CD1c-positive myeloid dendritic cell (primary cell): ENCODE measurements around the gene SPTY2D1.
"Not testable (repeated sequence)": the region's sequence is repeated elsewhere in the genome, so short reads cannot be mapped to it uniquely, and the experiment has no call there.

Source experiments
- DNase-seq: peaks from one replicate; pipeline ENCODE4 v3.0.0-alpha.2; 2016; ENCODE audit errors: extremely low spot score

Gene SPTY2D1, protein sequence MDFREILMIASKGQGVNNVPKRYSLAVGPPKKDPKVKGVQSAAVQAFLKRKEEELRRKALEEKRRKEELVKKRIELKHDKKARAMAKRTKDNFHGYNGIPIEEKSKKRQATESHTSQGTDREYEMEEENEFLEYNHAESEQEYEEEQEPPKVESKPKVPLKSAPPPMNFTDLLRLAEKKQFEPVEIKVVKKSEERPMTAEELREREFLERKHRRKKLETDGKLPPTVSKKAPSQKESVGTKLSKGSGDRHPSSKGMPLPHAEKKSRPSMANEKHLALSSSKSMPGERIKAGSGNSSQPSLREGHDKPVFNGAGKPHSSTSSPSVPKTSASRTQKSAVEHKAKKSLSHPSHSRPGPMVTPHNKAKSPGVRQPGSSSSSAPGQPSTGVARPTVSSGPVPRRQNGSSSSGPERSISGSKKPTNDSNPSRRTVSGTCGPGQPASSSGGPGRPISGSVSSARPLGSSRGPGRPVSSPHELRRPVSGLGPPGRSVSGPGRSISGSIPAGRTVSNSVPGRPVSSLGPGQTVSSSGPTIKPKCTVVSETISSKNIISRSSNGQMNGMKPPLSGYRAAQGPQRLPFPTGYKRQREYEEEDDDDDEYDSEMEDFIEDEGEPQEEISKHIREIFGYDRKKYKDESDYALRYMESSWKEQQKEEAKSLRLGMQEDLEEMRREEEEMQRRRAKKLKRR

GRCh38 chr11:18634140-18635032 is at the start of gene SPTY2D1:
TSS of gene SPTY2D1 (minus strand) at chr11:18634342. CDS start at chr11:18634257, 85 bp downstream.
- peak; percentile 100 for DNase-seq

DNA sequence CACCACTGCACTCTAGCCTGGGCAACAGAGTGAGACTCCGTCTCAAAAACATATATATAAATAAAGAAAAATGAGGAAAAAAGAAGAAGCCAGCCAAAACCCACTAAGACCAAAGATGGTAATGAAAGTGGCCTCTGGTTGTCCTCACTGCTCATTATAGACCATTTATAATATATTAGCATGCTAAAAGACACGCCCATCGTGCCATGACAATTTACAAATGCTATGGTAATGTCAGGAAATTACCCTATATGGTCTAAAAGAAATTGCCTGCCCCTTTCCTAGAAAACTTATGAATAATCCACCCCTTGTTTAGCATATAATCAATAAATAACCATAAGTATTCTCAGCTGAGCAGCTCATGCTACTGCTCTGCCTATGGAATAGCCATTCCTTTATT is 48.3 kb upstream of the SPTY2D1 start:
- DNase-seq: no peak

DNA sequence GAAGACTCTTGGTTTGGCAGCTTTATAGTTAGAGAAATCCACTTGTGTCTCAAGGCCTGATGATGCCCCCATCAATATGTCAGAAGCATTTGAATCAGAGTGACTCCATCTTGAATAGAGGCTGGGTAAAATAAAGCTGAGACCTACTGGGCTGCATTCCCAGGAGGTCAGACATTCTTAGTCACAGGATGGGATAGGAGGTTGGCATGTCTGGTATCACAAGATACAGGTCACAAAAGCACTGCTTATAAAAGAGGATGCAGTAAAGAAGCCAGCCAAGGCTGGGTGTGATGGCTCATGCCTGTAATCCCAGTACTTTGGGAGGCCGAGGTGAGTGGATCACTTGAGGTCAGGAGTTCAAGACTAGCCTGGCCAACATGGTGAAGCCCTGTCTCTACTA is 47.8 kb upstream of the SPTY2D1 start:
- DNase-seq: not testable (repeated sequence)

DNA sequence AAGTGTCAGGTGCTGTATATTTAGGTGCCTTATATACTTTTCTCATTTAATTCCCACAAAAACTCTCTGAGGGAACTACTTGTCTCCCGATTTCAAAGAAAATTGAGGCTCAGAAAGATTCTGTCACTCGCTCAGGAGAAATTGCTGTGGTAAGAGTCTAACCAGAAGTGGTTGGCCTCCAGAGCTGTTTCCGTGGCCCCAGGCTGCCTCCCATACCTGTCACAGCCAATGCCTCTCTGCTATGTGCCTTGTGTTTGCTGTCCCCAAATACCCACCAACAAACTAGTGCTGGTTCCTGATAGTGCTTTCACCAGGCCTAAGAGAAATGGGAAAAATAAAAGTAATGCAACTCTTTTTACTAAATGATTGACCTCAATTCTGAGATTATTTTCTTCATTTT is 43.4 kb upstream of the SPTY2D1 start:
- DNase-seq: no peak

DNA sequence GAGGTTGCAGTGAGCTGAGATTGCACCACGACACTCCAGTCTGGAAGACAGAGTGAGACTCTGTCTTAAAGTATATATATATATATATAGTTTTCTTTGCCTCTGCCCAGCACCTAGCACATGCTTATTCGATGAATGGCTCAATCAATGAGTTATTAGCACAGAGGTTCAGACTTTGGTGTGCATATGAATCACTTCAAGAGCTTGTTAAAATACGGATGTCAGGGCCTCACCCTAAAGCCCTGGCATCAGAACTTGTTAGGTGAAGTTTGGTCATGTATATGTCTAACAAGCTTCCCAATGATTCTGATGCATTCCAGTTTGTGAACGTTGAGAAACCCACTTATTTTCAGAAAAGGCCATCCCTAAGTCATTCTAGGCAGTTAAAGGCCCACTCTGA is 42.7 kb upstream of the SPTY2D1 start:
- DNase-seq: no peak

GRCh38 chr11:18672209-18672608 is 38.1 kb upstream of the SPTY2D1 start:
- peak; percentile 15 for DNase-seq

- no peak for DNase-seq
These were observed 37.1 kb upstream of the SPTY2D1 start for GRCh38 chr11:18671246-18671645.

- DNase-seq: no peak
These were observed 35.6 kb upstream of the SPTY2D1 start for GRCh38 chr11:18669711-18670110.

DNA sequence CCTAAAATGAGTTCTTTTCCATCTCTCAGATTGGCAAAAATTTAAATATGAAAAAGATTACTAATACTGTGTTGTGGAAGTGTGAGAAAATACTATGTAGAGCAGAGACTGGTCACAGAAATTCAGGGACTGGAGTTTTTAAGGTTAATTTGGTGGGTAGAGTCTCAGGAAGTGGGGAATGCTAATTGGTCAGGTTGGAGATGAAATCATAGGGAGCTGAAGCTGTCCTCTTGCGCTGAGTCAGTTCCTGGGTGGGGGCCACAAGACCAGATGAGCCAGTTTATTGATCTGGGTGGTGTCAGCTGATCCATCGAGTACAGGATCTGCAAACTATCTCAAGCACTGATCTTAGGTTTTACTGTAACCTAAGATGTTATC is 35.1 kb upstream of the SPTY2D1 start:
- no peak for DNase-seq

- no peak for DNase-seq
These were observed 34.0 kb upstream of the SPTY2D1 start for GRCh38 chr11:18668131-18668530.

DNA sequence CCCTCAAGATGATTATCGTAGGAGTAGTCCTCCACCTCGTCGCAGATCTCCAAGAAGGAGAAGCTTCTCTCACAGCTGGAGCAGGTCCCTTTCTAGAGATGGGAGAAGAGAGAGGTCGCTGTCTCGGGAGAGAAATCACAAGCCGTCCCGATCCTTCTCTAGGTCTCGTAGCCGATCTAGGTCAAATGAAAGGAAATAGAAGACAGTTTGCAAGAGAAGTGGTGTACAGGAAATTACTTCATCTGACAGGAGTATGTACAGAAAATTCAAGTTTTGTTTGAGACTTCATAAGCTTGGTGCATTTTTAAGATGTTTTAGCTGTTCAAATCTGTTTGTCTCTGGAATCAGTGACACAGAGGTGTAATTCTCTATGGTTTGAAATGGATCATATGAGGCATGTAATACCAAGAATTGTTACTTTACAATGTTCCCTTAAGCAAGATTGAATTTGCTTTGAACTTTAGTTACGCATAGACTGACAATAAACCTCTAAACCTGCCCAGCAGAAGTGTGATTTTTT is 31.3 kb upstream of the SPTY2D1 start:
- DNase-seq: not testable (repeated sequence)

DNA sequence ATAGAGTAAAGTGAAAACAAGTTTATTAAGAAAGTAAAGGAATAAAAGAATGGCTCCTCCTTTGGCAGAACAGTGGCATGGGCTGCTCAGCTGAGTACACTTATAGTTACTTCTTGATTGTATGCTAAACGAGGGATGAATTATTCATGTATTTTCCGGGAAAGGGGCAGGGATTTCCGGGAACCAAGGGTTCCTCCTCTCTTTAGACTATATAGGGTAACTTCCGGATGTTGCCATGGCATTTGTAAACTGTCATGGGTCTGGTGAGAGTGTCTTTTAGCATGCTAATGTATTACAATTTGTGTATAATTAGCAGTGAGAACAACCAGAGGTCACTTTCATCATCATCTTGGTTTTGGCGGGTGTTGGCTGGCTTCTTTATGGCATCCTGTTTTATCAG is 23.5 kb upstream of the SPTY2D1 start:
- no peak for DNase-seq

- peak; percentile 82 for DNase-seq
These were observed 16.9 kb upstream of the SPTY2D1 start for GRCh38 chr11:18650859-18651557.

GRCh38 chr11:18650353-18650752 is 16.2 kb upstream of the SPTY2D1 start:
- no peak for DNase-seq

DNA sequence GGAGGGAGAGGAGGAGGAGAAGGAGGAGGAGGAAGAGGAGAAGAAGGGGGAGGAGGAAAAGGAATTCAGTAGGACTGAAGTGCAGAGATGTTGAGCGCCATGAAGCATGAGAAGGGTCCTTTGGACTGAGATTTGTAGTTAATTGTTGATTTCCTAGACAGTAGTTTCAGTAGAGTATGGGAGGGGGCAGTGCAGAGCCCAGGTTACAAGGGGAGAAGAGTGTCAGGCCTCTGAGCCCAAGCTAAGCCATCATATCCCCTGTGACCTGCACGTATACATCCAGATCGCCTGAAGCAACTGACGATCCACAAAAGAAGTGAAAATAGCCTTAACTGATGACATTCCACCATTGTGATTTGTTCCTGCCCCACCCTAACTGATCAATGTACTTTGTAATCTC is 8.9 kb upstream of the SPTY2D1 start:
- DNase-seq: not testable (repeated sequence)

DNA sequence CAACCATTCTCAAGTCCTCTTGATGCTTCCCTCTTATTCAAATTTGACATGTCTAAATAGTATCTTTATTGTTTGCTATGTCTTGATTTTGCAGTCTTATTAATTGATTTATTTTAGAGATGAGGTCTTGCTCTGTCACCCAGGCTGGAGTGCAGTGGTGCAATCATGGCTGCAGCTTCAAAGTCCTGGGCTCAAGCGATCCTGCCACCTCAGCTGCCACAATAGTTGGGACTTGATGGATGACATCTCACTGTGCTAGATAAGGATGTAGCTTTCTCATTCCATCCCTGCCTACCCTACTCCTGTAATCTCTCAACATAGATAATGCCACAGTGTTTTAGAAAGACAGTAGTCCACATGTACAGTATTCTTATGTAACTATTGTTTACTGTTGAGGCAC is 7.5 kb upstream of the SPTY2D1 start:
- no peak for DNase-seq

- DNase-seq: peak; percentile 5
These were observed 644 bp downstream of the SPTY2D1 start for GRCh38 chr11:18633256-18634139.

GRCh38 chr11:18632841-18633240 is 1.3 kb downstream of the SPTY2D1 start:
- no peak for DNase-seq

- DNase-seq: no peak
These were observed 10.0 kb downstream of the SPTY2D1 start for GRCh38 chr11:18624161-18624560.

- no peak for DNase-seq
These were observed 10.4 kb downstream of the SPTY2D1 start for GRCh38 chr11:18623707-18624106.
